Activated gamma-delta T cell (primary cell): Measurements from ENCODE around the gene CRCP.
"Not testable (repeated sequence)": the region's sequence is repeated elsewhere in the genome, so short reads cannot be mapped to it uniquely, and the experiment has no call there.

Experiments
- DNase-seq: peaks from one replicate; lab custom pipeline; 2025; lab: John Stamatoyannopoulos, UW

CRCP gene

GRCh38 chr7:66108410-66108809 is 6.2 kb upstream of the CRCP start:
- not testable (repeated sequence) for DNase-seq

GRCh38 chr7:66110856-66111255 is 3.8 kb upstream of the CRCP start:
- DNase-seq = no peak

GRCh38 chr7:66116680-66117420 is 2.2 kb downstream of the CRCP start:
- DNase-seq = not testable (repeated sequence)

GRCh38 chr7:66118603-66119002 is 4.0 kb downstream of the CRCP start:
- DNase-seq = no peak

- DNase-seq = no peak
These were observed 4.7 kb downstream of the CRCP start for GRCh38 chr7:66119245-66119850.

GRCh38 chr7:66123175-66123528 is 8.5 kb downstream of the CRCP start:
- DNase-seq = no peak

GRCh38 chr7:66124569-66124861 is 9.9 kb downstream of the CRCP start:
- not testable (repeated sequence) for DNase-seq

- no peak for DNase-seq
These were observed 10.5 kb downstream of the CRCP start for GRCh38 chr7:66125052-66125694.

- not testable (repeated sequence) for DNase-seq
These were observed 11.2 kb downstream of the CRCP start for GRCh38 chr7:66125781-66126352.

GRCh38 chr7:66127172-66127571 is 12.5 kb downstream of the CRCP start:
- DNase-seq = not testable (repeated sequence)

- no peak for DNase-seq
These were observed 24.5 kb downstream of the CRCP start for GRCh38 chr7:66138994-66139752.

- DNase-seq = no peak
These were observed 26.3 kb downstream of the CRCP start for GRCh38 chr7:66140924-66141323.

- no peak for DNase-seq
These were observed 27.7 kb downstream of the CRCP start for GRCh38 chr7:66142334-66142733.

- no peak for DNase-seq
These were observed 28.3 kb downstream of the CRCP start for GRCh38 chr7:66142996-66143395.

- DNase-seq = no peak
These were observed 29.3 kb downstream of the CRCP start for GRCh38 chr7:66143876-66144332.

GRCh38 chr7:66145400-66146104 is 30.9 kb downstream of the CRCP start:
- DNase-seq = no peak

- no peak for DNase-seq
These were observed 32.1 kb downstream of the CRCP start for GRCh38 chr7:66146701-66147100.

GRCh38 chr7:66147657-66148056 is 33.0 kb downstream of the CRCP start:
- DNase-seq = not testable (repeated sequence)

- DNase-seq = no peak
These were observed 35.8 kb downstream of the CRCP start for GRCh38 chr7:66150471-66150870.

- DNase-seq = no peak
These were observed 37.9 kb downstream of the CRCP start for GRCh38 chr7:66152371-66153191.

GRCh38 chr7:66153691-66154090 is 39.0 kb downstream of the CRCP start:
- no peak for DNase-seq
